ENCODE measurements around the gene FRMD4A.

FRMD4A gene

DNA sequence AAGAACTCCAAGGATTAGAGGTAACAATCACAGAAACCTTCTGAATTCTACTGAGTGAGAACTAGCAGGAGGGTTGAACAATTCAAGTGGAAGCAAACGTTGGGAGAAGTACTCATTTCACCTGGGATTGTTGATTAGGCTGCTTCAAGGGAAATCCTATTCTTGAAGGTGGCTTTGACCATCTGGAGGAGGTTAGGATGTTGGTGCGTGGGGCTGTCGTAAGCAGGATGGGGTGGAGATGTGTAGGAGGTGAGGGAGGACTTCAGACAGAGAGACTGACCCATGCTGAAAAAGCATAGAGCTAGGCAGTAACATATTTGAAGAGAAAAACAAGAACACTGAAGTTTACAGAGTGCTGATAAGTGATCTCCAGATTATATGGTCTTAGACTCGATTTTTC lies 147.9 kb downstream of the FRMD4A start:
- no peak for DNase-seq

DNA sequence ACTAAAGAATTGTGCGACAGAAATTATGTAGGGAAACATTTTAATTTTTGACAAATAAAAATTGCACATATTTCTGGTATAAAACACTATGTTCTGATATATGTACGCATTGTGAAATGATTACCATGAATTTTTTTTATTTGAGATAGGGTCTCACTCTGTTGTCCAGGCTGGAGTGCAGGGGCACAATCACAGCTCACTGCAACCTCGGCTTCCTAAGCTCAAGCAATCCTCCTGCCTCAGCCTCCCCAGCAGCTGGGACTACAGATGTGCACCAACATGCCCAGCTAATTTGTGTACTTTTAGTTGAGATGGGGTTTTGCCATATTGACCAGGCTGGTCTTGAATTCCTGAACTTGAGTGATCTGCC lies 149.2 kb downstream of the FRMD4A start:
- DNase-seq: no peak

DNA sequence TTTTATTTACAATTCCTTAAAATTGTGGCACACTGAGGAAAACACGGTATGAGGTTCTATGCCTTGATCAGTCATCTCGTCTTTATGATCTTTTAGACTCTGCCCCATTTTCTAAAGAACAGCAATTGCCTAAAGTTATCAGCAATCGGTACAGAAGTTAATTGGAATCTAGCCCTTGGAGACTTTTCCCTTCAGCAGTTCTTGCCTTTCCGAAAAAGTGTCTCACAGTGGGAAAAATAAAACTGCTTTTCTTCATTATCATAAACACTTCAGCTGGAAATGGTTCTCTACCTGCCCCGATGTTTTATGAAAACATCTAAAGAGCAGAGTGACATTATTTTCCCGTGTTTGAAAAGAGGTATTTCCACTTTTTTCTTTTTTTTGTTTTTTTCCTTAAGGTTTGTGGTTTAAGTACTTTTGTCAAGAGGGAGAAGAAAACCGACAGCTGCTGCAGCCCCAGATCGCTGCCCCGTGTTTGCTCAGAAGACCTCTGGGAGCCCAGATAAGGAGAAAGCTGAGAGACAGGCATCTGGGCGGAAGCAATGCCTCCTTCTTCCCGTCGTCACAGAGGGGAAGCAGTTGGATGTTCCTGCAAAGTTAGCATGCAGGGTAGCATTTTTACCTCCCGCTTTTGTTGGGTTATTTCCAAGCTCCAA lies 149.7 kb downstream of the FRMD4A start:
- no peak for DNase-seq

DNA sequence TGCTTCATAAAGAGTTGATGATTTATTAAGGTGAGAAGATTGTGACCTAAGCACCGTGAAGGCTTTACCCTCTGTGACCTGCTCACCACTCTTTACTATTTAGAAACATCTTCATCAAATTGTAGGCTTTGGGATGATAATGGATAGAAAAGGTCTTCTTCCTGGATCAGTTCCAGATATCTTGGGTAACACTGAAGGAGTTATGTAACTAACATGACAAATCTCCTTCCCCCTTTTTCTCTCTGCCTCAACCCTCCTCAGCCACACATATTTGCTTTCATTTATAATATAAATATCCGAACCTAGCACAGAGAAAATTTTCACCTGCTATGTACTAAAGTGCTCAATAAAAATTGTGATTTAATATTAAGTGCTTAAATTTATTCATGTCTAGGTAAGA lies 151.5 kb downstream of the FRMD4A start:
- no peak for DNase-seq

DNA sequence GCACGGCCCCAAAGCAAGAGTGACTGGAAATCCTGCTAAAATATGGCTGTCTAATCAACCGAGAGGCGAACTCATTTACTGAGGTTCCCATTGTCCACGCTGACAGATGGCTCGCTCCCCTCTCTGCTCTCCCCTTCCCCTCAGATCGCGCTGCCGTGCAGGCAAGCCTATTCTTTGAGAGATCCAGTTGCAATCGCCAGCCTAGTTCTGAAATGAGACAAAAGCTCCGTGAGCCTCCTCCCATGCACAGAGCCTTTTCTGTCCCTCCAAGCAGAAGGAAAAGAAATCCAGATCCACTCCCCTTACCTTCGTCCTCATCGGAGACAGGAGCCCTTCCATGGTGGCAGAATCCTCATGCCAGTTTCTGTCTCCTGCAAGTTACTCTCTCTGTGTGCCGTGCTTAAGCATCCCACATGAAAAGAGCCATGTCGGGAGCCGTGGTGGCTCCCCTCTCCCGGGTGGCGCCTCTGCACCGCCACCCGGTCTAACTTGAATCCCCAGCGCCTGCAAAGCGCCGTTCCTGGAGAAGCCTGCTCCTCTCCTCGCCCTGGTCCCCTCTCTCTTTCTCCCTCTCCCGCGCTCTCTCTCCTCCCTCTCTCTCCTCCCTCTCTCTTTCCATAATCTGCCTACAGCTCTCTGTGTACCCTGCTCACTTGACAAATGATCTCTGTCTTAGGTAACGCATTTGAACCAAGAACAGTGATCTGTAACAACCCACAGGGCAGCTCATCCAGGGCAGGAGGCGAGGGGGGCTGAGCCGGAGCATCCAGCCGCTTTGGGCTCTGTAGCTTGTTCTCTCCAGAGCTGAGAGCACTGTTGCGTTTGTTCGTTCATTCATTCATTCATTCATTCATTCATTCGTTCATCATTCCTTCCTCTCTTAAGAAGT lies 156.8 kb downstream of the FRMD4A start:
- peak; percentile 50 for DNase-seq

DNA sequence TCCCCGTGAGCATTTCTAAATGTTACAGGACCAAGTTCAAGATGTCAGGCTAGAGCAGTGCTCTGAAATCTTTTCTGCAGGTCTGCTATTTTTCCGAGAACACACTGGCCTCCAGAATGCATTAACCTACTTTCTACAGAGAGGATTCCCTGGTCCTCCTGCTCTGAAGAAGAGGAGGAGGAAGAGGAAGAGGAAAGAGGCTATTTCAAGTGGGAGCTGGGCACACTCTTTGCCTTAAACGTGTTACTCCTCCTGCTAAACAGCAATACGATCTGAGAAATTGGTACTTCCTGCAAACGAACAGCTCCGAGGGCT lies 157.4 kb downstream of the FRMD4A start:
- DNase-seq: no peak

DNA sequence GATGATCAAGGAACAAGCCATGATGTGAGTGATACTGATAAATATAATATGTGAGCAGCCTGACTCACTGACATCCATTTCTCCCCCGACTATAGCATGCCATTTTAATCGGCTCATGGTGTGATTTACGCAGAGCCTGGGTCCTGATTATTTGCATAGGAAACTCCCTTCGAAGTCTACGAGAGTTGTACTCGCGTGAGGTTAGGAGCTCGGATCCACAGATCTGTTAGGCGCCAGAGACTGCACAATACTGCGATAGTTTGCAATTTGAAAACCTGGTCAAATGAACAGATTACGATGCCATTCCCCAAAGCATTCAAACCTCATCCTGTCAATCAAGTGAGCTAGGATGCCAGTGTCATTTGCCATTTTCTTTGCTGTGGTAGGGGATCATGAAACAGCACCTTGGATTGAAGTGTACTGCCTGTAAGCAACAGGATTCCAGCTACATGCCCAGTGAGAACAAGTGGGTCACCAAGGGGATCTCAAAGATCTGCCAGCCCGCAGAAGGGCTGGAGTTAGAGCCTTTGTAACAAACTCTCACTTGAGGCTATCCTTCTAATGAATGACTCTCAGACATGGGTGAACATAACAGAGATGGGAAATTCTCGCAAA lies 158.3 kb downstream of the FRMD4A start:
- no peak for DNase-seq

DNA sequence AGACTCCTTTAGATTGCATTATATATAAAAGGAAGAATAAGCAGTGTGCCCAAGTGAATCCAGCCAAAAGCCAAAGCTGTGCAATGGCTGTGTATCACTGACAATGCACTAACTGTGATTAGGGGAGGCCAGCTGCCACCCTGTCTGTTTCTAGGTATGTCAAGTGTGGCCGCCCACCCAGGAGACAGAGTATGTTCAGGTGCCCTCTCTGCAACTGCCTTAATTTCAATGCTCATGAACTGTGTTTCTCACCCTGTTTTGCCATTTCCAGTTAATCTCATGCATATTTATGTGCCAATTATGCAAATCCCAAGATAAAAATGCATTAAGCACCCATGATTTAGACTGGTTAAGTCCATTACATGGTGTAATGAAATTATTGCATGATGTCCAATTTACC lies 159.4 kb downstream of the FRMD4A start:
- DNase-seq: no peak

DNA sequence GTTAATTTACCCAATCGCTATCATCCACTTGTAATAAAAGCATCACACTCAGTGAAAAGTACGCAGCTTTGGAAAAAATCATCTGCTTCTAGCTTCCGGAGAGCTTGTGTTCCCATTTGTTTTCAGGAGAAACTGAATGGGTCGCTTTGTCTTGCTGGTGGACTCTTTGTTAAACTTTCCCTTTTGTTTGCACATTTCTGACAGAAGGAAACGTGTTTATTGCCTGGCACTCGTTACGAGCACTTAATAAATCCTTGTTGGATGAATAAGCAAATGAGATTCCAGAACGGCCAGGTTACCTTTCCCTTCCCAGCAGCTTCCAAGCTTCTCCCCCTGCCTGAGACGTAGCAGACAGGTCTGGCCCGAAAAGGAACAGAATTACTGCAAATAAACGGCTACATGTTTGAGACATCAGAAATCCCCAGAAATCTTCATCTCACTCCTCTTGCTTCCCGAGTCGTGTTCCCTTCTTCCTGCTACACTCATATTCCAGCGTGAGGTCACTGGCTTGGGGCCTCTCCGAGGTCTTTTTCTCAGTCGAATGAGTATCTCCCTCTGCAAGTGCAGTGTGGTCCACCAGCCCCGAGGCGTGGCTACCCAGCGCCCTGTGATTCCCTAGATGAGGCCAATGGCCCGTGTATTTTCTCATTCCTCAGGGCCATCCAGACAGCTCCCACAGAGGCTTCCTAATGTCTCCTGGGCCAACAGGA lies 167.2 kb downstream of the FRMD4A start:
- DNase-seq: no peak

DNA sequence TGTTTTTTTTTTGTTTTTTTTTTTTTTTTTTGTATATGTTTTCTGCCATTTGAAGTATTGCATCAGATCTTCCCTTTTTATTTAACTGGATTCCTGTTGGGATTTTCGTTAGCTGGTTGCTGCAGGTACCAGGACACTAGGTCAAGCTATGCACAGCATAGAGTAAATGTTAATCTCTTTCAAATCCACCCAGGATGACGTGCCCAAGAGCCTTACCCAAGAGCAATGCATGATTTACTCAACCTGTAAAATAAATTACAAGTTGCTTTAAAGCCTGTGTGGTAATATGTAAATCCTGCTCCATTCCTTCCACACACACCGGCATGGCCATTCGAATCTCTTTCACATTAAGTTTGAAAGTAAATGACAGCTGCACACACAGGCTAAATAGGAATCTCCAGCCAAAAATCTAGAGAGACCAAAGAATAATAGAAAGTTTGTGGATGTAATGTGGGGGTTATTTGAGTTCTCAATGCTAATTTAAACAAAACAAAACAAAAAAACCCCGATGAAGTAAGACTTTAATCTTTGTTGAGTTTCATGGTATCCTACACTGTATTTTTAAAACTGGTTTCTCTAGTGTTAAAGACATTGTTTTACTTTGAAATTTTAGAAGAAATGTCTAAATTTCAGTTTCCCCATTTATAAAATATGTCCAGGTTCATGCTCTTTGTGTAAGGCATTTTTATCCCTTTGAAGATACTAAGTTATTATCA lies 167.9 kb downstream of the FRMD4A start:
- DNase-seq: no peak

DNA sequence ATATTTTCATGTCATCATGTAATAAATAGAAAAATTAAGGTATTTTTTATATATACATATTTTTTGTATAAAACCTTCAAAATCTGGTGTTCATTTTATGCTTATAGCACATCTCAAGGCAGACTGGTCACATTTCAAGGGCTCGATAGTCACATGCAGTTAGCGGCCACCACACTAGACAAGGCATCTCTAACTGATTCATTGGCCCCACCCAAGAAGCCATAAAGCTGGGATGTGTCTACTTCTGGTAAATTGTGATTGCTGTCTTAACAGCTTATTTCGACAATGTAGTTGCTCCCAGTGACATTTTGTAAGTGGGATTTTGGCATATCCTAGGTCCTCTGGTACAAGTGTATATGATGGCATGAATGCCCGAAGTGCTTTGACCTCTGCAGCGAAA lies 168.7 kb downstream of the FRMD4A start:
- DNase-seq: no peak

DNA sequence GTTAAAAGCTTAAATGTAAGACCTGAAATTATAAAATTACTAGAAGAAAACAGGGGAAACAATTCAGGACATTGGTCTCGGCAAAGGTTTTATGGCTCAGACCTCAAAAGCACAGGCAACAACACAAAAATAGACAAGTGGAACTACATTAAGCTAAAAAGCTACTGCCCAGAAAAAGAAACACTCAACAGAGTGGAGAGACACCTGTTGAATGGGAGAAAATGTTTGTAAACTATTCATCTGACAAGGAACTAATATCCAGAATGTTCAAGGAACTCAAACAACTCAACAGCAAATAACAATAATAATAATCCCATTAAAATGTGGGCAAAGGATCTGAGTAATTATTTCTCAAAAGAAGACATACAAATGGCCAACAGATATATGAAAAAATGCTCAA lies 170.4 kb downstream of the FRMD4A start:
- DNase-seq: no peak

DNA sequence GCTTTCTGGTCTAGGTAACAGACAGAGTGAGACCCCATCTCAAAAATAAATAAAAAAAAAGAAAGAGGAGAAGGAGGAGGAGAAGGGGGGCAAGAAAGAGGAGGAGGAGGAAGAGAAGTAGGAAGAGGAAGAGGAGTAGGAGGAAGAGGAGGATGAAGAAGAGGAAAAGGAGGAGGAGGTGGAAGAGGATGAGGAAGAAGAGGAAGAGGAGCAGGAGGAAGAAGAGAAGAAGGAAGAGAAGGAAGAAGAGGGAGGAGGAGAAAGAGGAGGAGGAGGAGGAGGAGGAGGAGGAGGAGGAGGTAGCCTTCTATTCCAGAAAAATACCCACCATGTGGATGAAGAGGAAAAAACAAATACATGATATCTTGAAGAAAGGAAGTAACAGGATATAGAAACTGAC lies 172.1 kb downstream of the FRMD4A start:
- no peak for DNase-seq

DNA sequence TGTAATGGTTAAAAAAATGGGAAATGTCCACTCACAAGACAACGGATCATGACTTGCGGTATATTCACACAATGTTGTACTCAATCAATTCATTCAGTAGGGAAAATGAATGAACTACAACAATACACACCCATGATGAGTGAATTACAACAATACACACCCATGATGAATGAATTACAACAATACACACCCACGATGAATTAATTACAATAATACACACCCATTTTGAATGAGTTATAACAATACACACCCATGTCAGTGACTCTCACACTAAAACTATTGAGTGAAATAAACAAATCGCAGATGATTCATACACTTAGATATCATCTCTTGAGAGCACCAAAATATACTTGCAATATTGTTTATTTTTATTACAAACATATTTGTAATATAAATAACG lies 174.6 kb downstream of the FRMD4A start:
- no peak for DNase-seq

DNA sequence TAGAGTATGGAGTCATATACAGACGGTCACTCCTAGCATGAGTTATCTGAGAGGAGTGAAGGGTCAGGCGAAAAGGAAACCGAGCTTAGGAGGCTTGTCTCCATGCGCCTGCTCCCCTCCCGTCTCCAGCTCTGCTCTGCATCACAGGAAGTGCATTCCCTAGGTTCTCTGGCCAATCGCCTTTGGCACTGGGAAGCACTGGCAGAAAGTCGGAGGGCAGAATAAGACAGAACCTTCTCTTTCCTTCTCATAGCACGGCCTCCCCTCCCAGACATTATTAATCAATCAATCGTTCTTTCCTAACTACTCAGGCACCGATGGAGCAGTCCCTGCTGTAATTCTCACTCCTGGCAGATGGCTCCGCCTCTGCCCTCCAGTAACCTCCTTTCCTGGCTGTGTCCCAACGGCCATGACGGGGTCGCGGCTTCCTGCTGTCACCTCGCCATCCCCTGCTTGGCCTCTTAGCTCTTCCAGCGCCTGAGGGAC lies 177.1 kb downstream of the FRMD4A start:
- no peak for DNase-seq

DNA sequence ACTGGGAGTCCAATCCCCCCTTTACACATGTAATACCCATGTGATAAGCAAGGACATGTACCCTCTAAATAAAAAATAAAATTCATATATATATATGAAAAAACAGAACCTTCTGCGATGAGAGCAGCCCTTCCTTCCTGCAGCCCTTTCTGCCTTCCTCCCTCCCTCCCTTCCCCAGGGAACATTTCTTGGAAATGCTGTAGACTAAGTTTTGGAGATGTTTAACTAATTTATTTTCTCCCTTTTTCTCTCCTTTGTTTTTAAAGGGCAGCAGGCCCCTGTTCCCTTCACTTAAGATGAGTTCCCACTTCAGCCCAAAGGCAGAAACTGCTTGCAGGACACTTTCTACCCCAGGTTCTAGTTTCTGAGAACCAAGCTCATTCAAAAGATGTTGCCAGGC lies 179.2 kb downstream of the FRMD4A start:
- DNase-seq: no peak

DNA sequence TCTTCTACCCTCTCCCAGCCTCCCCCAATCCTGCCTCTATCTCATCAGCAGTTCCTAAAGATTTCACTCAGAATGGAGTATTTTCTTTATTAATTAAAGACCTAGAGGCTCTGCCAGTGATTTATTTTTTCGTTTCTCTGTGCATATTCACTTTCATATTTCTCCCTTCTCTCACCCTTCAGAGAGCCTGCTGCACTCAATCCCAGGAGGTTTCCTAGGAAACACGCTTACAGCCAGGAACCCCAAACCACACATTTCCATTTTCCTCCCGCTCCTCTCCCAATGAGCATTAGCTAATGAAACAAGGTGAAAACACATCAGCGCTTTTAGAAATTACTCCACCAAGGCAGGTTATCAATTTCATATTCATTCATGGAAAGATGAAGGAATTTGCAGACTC lies 180.2 kb downstream of the FRMD4A start:
- no peak for DNase-seq

DNA sequence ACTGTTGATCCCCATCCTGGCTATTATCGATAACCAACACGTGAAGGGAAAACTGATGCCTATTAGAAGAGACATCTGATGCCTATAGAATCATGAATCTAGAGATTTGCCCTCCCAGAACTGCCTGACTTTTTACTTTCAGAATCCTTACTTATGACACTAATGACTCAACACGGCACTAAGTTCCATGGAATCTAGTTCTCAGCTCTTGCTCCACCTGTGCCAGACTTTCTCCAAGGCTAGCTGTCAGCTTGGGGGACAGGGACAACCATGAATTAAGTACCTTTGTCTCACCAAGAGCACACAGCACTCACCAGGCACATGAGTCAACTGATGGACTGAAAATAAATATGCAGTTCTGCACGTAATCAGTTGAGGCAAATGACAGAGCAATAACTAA lies 184.2 kb downstream of the FRMD4A start:
- no peak for DNase-seq

DNA sequence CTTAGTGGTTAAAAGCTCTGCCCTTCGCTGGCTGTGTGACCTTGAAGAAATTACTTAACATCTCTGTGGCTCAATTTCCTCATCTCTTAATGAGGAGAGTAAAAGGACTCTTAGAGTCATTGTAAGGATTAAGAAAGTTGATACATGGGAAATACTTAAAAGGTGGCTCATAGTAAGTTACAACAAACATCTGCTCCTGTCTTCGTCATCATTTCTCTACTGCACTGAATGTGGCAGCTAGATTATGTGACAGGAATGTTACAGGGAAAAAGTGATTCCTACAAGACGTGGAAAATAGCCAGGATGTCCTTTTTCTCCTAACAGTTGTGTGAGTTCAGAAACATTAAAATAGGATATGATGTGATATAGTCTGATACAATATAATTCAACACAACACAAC lies 184.7 kb downstream of the FRMD4A start:
- no peak for DNase-seq

DNA sequence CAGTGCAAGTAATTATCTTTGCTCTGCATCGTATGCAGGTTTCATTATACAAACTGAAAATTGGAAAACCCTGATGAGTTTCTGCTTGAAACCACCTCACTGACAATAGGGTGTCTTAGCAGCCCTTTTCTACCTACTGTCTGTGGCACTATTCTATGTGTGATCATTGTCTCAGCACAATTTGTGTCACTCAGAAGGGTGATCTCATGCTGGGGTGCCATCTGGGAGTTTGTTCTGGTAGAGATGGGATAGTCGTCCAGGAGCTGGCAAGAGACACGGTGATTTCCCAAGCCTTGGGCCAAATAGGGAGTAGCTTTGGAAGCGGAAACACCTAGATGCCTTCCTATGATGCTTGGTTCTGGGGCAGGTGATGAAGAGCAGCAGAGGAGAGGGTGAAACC lies 186.3 kb downstream of the FRMD4A start:
- DNase-seq: no peak

DNA sequence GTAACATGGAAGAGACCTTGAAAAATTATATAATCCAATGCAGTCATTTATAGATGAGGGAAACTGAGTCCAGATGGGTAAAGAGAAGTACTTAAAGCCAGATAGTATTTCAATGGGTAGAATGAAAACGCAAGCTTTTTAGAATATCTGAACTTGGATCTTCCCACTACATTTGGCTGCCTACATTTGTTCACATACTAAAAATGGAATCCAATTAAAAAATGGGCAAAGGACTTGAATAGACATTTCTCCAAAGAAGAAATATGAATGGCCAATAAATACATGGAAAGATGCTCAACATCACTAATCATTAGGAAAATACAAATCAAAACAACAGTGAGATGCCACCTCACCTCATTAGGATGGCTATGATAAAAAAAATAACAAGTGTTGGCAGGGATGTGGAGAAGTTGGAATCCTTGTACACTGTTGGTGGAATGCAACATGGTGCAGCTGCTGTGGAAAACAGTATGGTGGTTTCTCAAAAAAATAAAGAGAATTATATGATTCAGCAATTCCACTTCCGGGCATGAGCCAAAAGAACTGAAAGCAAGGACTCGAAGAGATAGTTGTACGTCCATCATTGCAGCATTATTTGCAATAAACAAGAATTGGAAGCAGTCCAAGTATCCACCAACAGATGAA lies 188.0 kb downstream of the FRMD4A start:
- no peak for DNase-seq

DNA sequence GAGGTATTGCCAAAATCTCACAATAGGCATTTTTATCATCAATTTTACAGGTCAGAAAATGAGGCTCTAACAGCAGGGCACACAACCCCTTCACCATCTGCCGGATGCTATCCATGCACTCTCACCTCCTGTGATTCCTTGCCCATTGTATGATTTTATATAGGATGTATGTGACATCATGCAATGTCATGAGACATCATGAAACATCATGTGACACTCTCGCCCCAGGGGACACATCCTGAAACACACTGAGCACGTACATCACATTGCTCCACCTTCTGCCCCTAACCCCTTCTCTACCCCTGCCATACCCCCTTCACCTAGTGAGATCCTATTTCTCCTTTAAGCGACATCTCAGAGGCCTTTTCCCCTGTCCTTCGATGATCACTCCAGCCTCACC lies 189.4 kb downstream of the FRMD4A start:
- no peak for DNase-seq

All from NCI-H1694 (cell line).